Spinal cord (tissue), 10 donors: Measurements from ENCODE around the gene MGST3. TPM values are rescaled to one million over a fixed set of nuclear protein-coding genes. Genes with fewer than 3 reads are reported as not detected.
"Not testable (repeated sequence)": the region's sequence is repeated elsewhere in the genome, so short reads cannot be mapped to it uniquely, and the experiment has no call there.

Experiments used
- DNase-seq, 6 donors: peaks; one replicate each; pipeline versions ENCODE4 v3.0.0 to v3.0.0-alpha.2; 2013 to 2015; ENCODE audit warnings: low spot score in 6 of 6, low read depth in 4 of 6
- H3K27ac ChIP-seq: one replicate; pipeline ENCODE4 v1.5.1; 2013; ENCODE audit warnings: low read depth, low read length, control low read depth
- H3K27me3 ChIP-seq: one replicate; pipeline ENCODE4 v1.6.1; 2013; ENCODE audit warnings: low read length; ENCODE audit not compliant: control insufficient read depth, insufficient read depth
- H3K36me3 ChIP-seq: one replicate; pipeline ENCODE4 v1.6.1; 2013; ENCODE audit warnings: low read length; ENCODE audit not compliant: control insufficient read depth, insufficient read depth
- H3K4me1 ChIP-seq: one replicate; pipeline ENCODE4 v1.6.1; 2013; ENCODE audit warnings: low read length; ENCODE audit not compliant: control insufficient read depth, insufficient read depth
- H3K4me3 ChIP-seq: one replicate; pipeline ENCODE4 v1.5.1; 2013; ENCODE audit warnings: low read depth, low read length, control low read depth
- H3K9me3 ChIP-seq: one replicate; pipeline ENCODE4 v1.6.1; 2013; ENCODE audit warnings: low read length; ENCODE audit not compliant: control insufficient read depth, insufficient read depth
- WGBS: methylation state at CpG from one replicate; pipeline ENCODE4 v1.1.5; 2013; ENCODE audit warnings: missing lambda C conversion rate; ENCODE audit not compliant: insufficient coverage; 5-methylcytosine and 5-hydroxymethylcytosine counted together
- polyA plus RNA-seq, 2 donors: library from polyadenylated mRNA; unstranded; fragments of 120-200 nt; gene quantifications; one replicate each; pipeline ENCODE4 v1.2.1, GENCODE V29; 2013; ENCODE audit not compliant: insufficient read length in 2 of 2
- total RNA-seq, 2 donors: library from RNA; depleted of rRNA in 1 of 2; stranded (reverse); fragments of 120-200 nt in 1 of 2; fragments of >200 nt in 1 of 2; gene quantifications; one replicate each; pipeline versions ENCODE4 v1.2.3 to v1.2.4, GENCODE V29; 2013 to 2014
- donor health status: healthy.

MGST3 gene
- total and polyA plus RNA-seq, 4 donors = 172 to 282 (median 242) TPM

DNA sequence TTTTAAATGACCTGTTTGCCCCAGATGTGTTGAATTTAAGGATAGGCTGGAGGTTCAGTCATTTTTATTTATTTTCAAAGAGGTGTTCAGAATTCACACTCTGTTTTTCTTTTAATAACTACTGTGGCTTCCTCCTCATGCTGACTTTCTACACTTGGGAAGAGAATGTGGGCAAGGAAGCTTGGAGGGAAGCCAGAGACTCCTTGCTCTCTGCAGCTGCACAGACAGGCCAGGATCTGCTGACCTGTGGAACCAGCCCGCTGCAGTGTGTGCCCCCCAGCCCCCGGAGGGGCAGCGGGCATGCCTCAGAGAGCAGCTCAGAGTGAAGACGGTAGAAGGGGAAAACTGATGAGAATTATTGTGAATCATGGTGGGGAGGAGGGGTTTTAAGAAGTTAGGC is 16.9 kb downstream of the MGST3 start:
- peaks cover 6% of the 10 kb centered on the region for H3K36me3 ChIP-seq
- WGBS = 84% methylated on average over 4 of the region's 4 CpGs
- no peaks in the 10 kb centered on the region for H3K4me1 ChIP-seq
- no peak for DNase-seq
- no peaks in the 10 kb centered on the region for H3K9me3 ChIP-seq
- no peaks in the 10 kb centered on the region for H3K27me3 ChIP-seq
- no peak overlapping the region for H3K27ac ChIP-seq
- H3K4me3 ChIP-seq = no peak overlapping the region

DNA sequence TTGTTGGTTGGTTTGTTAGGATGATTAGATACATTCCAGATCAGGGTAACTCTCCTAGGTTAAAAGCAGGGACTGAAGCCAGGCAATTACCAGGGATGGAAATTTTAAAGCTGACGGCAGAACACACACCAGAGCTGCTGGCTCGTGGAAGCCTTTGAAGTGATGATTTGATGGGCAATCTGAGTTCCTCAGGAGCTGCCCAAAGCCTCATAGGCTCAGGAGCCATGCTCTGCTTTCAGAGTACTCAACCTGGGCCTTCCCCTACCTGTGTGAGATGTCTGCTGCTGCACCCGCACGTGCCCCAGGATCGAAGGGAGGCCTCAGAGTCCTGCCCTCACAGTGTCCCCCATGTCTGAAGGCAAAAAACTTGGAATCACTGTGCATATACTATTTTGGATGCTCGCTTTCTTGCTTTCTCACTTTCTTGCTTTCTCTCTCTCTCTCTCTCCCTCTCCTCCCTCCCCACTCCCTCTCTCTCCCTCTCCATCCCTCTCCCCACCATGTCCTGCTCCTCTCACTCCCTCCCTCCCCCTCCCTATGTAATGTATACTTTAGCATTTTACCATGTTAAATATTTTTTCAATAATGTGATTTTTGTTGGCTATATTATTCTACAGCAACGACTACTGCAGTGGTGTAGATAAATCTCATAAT is 18.0 kb downstream of the MGST3 start:
- no peak for DNase-seq
- no peak overlapping the region for H3K27ac ChIP-seq
- peaks cover 8% of the 10 kb centered on the region for H3K36me3 ChIP-seq
- WGBS = 72% methylated on average over 5 of the region's 7 CpGs
- H3K4me3 ChIP-seq = no peak overlapping the region
- H3K9me3 ChIP-seq = no peaks in the 10 kb centered on the region
- H3K27me3 ChIP-seq = no peaks in the 10 kb centered on the region
- no peaks in the 10 kb centered on the region for H3K4me1 ChIP-seq

DNA sequence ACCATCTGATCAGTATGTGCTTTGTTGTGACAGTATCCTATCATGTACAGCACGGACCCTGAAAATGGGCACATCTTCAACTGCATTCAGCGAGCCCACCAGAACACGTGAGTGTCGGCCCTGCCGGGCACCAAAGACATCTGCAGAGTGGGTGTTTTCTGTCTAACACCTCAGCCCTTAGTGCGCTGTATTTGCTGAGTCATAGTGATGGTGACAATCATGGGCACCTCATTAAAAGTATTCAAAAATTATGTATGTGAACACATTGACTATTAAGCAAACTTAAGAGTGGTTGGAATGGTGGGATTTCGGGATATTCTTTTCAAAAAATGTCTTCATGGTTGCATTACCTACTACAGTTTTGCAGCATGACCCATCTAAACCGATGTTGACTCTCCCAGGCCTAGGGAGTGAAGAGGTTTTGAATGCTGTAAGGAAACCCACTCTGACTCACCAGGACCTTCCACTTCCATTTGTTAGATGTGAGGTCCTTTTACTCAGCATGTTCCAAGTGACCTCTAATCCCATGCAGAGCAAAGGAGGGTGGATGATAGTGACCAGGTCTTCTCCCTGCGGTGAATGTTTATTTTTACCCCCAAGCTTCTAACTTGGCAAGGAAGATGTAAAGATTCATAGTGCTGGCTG is 20.1 kb downstream of the MGST3 start:
- 100% methylated on average over 1 of the region's 9 CpGs for WGBS
- H3K36me3 ChIP-seq = peaks cover 16% of the 10 kb centered on the region
- H3K9me3 ChIP-seq = no peaks in the 10 kb centered on the region
- H3K27ac ChIP-seq = no peak overlapping the region
- DNase-seq = no peak
- no peaks in the 10 kb centered on the region for H3K4me1 ChIP-seq
- no peak overlapping the region for H3K4me3 ChIP-seq
- H3K27me3 ChIP-seq = no peaks in the 10 kb centered on the region

DNA sequence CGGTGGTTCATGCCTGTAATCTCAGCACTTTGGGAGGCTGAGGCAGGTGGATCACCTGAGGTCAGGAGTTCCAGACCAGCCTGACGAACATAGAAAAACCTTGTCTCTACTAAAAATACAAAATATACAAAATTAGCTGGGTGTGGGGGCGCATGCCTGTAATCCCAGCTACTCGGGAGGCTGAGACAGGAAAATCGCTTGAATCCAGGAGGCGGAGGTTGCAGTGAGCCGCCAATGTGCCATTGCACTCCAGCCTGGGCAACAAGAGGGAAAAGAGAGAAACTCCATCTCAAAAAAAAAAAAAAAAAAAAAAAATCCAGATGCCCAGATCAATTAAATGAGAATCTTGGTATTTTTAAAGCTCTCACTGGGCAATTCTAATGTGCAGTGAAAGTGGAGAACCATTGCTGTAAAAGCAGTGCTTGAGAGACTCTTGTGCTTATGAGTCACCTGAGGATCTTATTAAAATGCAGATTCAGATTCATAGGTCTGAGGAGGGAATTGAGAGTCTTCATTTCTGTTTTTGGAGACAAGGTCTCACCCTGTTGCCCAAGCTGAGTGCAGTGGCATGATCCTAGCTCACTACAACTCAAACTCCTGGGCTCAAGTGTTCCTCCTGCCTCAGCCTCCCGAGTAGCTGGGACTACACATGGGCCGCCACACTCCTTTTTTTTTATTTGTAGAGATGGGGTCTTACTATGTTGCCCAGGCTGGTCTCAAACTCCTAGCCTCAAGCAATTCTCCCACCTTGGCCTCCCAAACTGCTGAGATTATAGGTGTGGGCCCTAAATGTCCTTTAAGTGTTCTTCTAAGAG is 27.9 kb downstream of the MGST3 start:
- H3K27ac ChIP-seq, H3K4me3 ChIP-seq, DNase-seq, H3K27me3 ChIP-seq, H3K9me3 ChIP-seq, H3K4me1 ChIP-seq: not testable (repeated sequence)
- peaks cover 17% of the 10 kb centered on the region for H3K36me3 ChIP-seq
- WGBS = 100% methylated on average over 1 of the region's 9 CpGs

DNA sequence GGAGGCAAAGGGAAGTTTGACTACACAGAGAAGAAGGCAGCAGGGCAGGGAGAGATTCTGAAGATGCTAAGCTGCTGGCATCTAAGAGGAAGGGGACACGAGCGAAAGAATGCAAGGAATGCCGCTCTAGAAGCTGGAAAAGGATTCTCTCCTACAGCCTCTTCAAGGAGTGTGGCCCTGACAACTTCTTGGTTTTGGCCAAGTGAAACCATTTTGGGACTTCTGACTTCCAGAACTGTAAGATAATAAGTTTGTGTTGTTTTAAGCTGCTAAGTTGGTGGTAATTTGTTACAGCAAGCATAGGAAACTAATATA is 28.5 kb downstream of the MGST3 start:
- DNase-seq = no peak
- Histone ChIP-seq H3K4me3 (no peak overlapping the region), H3K27me3 (no peaks in the 10 kb centered on the region), H3K4me1 (no peaks in the 10 kb centered on the region), H3K27ac (no peak overlapping the region), H3K36me3 (peaks cover 14% of the 10 kb centered on the region), H3K9me3 (no peaks in the 10 kb centered on the region)
- 53% methylated on average over 3 of the region's 3 CpGs for WGBS

DNA sequence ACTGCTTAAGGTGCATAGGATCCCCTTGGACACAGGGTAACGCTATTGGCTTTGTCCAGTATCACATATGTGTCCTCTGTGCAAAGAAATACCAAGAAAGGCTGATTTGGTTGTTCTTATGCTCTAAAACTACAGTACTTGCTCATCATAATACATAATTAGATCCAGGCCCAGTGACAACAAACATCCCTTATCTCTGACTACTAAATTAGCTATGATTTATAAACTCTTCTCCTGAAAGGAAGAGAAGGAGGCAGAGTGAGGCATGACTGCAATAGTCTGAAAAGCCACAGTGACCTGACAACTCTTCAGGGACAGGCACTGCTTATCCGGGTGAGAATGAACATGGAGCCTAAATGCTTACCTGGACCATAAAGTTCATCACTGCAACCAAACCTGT is 30.7 kb downstream of the MGST3 start:
- Histone ChIP-seq H3K9me3 (no peaks in the 10 kb centered on the region), H3K27ac (no peak overlapping the region), H3K4me3 (no peak overlapping the region), H3K36me3 (peaks cover 10% of the 10 kb centered on the region), H3K4me1 (no peaks in the 10 kb centered on the region), H3K27me3 (no peaks in the 10 kb centered on the region)
- WGBS = 100% methylated on average over 2 of the region's 2 CpGs
- DNase-seq = no peak

DNA sequence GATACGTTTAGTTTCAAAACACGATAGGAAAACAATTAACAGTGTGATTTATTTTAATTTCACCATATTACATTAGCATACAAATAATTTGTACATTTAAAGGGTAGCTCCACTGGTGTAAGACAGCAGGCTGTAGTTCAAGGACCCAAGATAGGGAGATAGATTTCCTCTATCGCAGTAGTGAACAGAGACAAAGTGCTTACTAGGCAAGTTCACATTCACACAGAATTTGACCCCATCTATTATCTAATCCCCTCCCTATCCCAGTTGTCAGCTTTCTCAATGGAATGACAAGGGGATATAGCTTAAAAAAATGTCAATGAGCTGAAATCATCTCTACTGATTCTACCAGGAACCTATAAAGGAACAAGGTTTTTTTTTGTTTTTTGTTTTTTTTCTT is 31.2 kb downstream of the MGST3 start:
- H3K9me3 ChIP-seq = no peaks in the 10 kb centered on the region
- no peak overlapping the region for H3K4me3 ChIP-seq
- DNase-seq = no peak
- H3K27me3 ChIP-seq = no peaks in the 10 kb centered on the region
- no CpG with 5 or more reads among the region's 3 CpGs for WGBS
- no peak overlapping the region for H3K27ac ChIP-seq
- peaks cover 11% of the 10 kb centered on the region for H3K36me3 ChIP-seq
- no peaks in the 10 kb centered on the region for H3K4me1 ChIP-seq

DNA sequence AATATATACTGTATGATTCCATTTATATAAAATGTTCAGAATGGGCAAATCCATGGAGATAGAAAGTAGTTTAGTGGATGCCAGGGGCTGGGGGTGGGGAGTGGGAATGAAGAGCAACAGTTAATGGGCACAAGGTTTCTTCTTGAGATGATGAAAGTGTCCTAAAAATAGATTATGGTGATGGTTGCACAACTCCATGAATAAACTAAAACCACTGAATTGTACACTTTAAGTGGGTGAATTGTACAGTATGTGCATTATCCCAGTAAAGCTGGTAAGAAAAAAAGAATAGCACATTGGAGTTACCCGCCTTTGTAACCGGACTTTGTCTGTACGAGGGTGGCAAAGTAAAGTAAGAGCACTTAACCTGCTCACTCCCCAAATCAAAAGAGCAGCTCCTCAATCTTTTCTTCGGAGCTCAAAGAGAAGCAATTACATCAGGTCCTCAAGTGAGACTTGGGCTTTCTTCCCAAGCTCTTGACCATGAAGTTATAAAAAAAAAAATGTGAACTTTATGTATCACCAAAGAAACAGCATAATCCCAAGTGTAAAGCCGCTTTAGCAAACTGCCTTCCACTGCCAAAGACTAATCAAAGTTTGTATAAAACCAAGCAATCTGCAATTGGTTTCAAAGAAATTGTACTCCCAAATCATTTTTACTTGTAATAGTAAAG is 35.3 kb downstream of the MGST3 start:
- no CpG with 5 or more reads among the region's 5 CpGs for WGBS
- peaks cover 11% of the 10 kb centered on the region for H3K36me3 ChIP-seq

DNA sequence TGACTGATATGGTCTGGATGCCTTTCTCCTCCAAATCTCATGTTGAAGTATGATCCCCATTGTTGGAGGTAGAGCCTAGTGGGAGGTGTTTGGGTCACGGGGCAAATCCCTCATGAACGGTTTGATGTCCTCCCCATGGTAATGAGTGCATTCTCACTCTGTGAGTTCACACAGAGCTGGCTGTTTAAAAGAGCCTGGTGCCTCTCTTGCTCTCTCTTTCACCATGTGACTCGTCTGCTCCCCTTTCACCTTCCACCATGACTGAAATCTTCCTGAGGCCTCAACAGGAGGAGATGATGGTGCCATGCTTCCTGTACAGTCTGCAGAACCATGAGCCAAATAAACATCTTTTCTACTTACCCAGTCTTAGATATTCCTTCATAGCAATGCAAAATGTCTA is 37.1 kb downstream of the MGST3 start:
- Histone ChIP-seq H3K4me1 (no peaks in the 10 kb centered on the region), H3K36me3 (peaks cover 11% of the 10 kb centered on the region), H3K27ac (no peak overlapping the region), H3K4me3 (no peak overlapping the region), H3K27me3 (no peaks in the 10 kb centered on the region), H3K9me3 (no peaks in the 10 kb centered on the region)
- no peak for DNase-seq
- WGBS = 89% methylated on average over 3 of the region's 3 CpGs

More for the DNA sequence above, 35.3 kb downstream of the MGST3 start:
- H3K4me3 ChIP-seq = no peak overlapping the region
- H3K4me1 ChIP-seq = no peaks in the 10 kb centered on the region
- no peak overlapping the region for H3K27ac ChIP-seq
- H3K9me3 ChIP-seq = no peaks in the 10 kb centered on the region
- DNase-seq = no peak
- H3K27me3 ChIP-seq = no peaks in the 10 kb centered on the region
